Mucosa of descending colon (tissue), 3 donors: Measurements from ENCODE around the gene DAP. TPM values are rescaled to one million over a fixed set of nuclear protein-coding genes. Genes with fewer than 3 reads are reported as not detected.

Source experiments
- ATAC-seq: fragments of 200-7000 bp; cut with Tn5 transposase; one replicate; pipeline ENCODE4 v1.9.1; 2020; ENCODE audit warnings: mild to moderate bottlenecking, moderate library complexity
- DNase-seq, 3 donors: peaks; one replicate each; pipeline ENCODE4 v3.0.0-alpha.2; 2020
- H3K36me3 ChIP-seq: fragments of 200-600 bp; one replicate; pipeline ENCODE4 v1.8.0; 2021; ENCODE audit warnings: low read depth, mild to moderate bottlenecking
- H3K4me1 ChIP-seq: fragments of 200-600 bp; one replicate; pipeline ENCODE4 v1.8.0; 2021; ENCODE audit warnings: low read depth, mild to moderate bottlenecking
- H3K4me3 ChIP-seq: fragments of 200-600 bp; one replicate; pipeline ENCODE4 v1.8.0; 2021; ENCODE audit warnings: mild to moderate bottlenecking
- H3K9me3 ChIP-seq: fragments of 200-600 bp; one replicate; pipeline ENCODE4 v1.8.0; 2021; ENCODE audit warnings: mild to moderate bottlenecking
- CTCF ChIP-seq: fragments of 200-600 bp; IDR thresholded peaks from one replicate; pipeline ENCODE4 v1.8.0; 2022; ENCODE audit warnings: antibody characterized with exemption, mild to moderate bottlenecking
- intact Hi-C, 2 donors: fragments of 100-400 bp; cut with DNase I in 1 of 2; cut with micrococcal nuclease in 1 of 2; formaldehyde crosslinking; loops; one replicate each; pipeline versions ENCODE4 v1.11.0 to v1.11.1; 2022; cut with DNase I, micrococcal nuclease
- total RNA-seq, 3 donors: library from RNA; stranded (reverse); fragmentation: NEBNext Ultra II Directional in 2 of 3; extraction: Animal tissue kit (Norgen Biotek cat#: 25700) in 2 of 3; gene quantifications; one replicate each; pipeline versions ENCODE4 v1.2.1 to v1.2.4, GENCODE V29; 2021 to 2023
- donor health status: DM: no; HTN: no; CAD: no; lungs with moderate emphysema.
- donor health status: DM: no; HTN: no; CAD: no.
- donor health status: DM: no; HTN: yes; CAD: no.

DAP gene
- total RNA-seq, 3 donors from 2014 or later = 63.7 to 125 (median 109) TPM

GRCh38 chr5:10655972-10656830, 104.8 kb downstream of the DAP start:
- no peak for TF ChIP-seq CTCF
- H3K9me3 ChIP-seq = no peaks in the 10 kb centered on the region
- intact Hi-C loops = no loop called here
- H3K4me1 ChIP-seq = no peaks in the 10 kb centered on the region
- no peak overlapping the region for H3K4me3 ChIP-seq
- DNase-seq (no peak), ATAC-seq (no peak)
- H3K36me3 ChIP-seq = no peaks in the 10 kb centered on the region

GRCh38 chr5:10655161-10655971, 105.7 kb downstream of the DAP start:
- Histone ChIP-seq H3K4me1 (no peaks in the 10 kb centered on the region), H3K9me3 (no peaks in the 10 kb centered on the region), H3K36me3 (no peaks in the 10 kb centered on the region), H3K4me3 (no peak overlapping the region)
- DNase-seq = no peak
- peak; percentile 20 for ATAC-seq
- intact Hi-C loops = no loop called here
- TF ChIP-seq CTCF = no peak

- H3K9me3 ChIP-seq = no peaks in the 10 kb centered on the region
- TF ChIP-seq CTCF = no peak
- no peak for DNase-seq
- H3K36me3 ChIP-seq = no peaks in the 10 kb centered on the region
- intact Hi-C loops = no loop called here
- H3K4me1 ChIP-seq = no peaks in the 10 kb centered on the region
- no peak for ATAC-seq
- no peak overlapping the region for H3K4me3 ChIP-seq
Observed at GRCh38 chr5:10654566-10654965, 106.5 kb downstream of the DAP start.

GRCh38 chr5:10653751-10654400, 107.2 kb downstream of the DAP start:
- Histone ChIP-seq H3K9me3 (no peaks in the 10 kb centered on the region), H3K4me1 (no peaks in the 10 kb centered on the region), H3K36me3 (no peaks in the 10 kb centered on the region), H3K4me3 (no peak overlapping the region)
- DNase-seq (no peak), ATAC-seq (no peak)
- TF ChIP-seq CTCF = no peak
- intact Hi-C loops = no loop called here

- peak in 1 of 3 donors; percentile 31 for DNase-seq
Observed at GRCh38 chr5:10653043-10653442, 108.0 kb downstream of the DAP start.

More at GRCh38 chr5:10653043-10653442, 108.0 kb downstream of the DAP start:
- H3K4me1 ChIP-seq = no peaks in the 10 kb centered on the region
- H3K9me3 ChIP-seq = no peaks in the 10 kb centered on the region
- TF ChIP-seq CTCF = no peak
- peak; percentile 22 for ATAC-seq
- H3K4me3 ChIP-seq = no peak overlapping the region
- intact Hi-C loops = no loop called here
- H3K36me3 ChIP-seq = no peaks in the 10 kb centered on the region
